RWPE1 (cell line): ENCODE results near the gene PARD6G.
"Not testable (repeated sequence)": the region's sequence is repeated elsewhere in the genome, so short reads cannot be mapped to it uniquely, and the experiment has no call there.

Experiments used
- CTCF ChIA-PET: fragments of 350-600 bp; sonication (Branson Sonifier 250); formaldehyde crosslinking; extraction: SDS; loops from one replicate; lab custom pipeline; 2021; lab: Yijun Ruan, JAX
- POLR2A ChIA-PET: fragments of 400-600 bp; formaldehyde crosslinking; extraction: SDS; loops from one replicate; lab custom pipeline; 2020; ENCODE audit warnings: antibody characterized with exemption; ENCODE audit not compliant: low non-redundant PET; lab: Yijun Ruan, JAX
- DNase-seq: peaks from one replicate; pipeline ENCODE4 v3.0.0; 2012; ENCODE audit warnings: low spot score
- H3K27ac ChIP-seq: fragments of 450-650 bp; 2 replicates; pipeline ENCODE4 v1.5.1; 2017
- CTCF ChIP-seq: fragments of 450-650 bp; conservative IDR thresholded peaks from 2 replicates; pipeline ENCODE4 v1.5.1; 2017; ENCODE audit warnings: low read depth, mild to moderate bottlenecking

PARD6G gene

GRCh38 chr18:80229363-80229762 is 18.0 kb downstream of the PARD6G start:
- no peak for DNase-seq
- peak overlapping the region; percentile 48; the same call in 1 of the 2 replicates for H3K27ac ChIP-seq
- CTCF ChIA-PET: no interaction called here
- POLR2A ChIA-PET: no interaction called here
- no peak for TF ChIP-seq CTCF

GRCh38 chr18:80228051-80228848 is 19.1 kb downstream of the PARD6G start:
- no peak overlapping the region for H3K27ac ChIP-seq
- no peak for DNase-seq
- ChIA-PET POLR2A (no interaction called here), CTCF (interaction anchor here (0.6 kb wide), 1 partner anchor 29 kb away, joined by 4 read pairs; no protein-coding TSS in a partner anchor)
- no peak for TF ChIP-seq CTCF

- H3K27ac ChIP-seq: no peak overlapping the region
- no peak for DNase-seq
- ChIA-PET POLR2A (no interaction called here), CTCF (interaction anchor here (0.6 kb wide), 1 partner anchor 28 kb away, joined by 4 read pairs; no protein-coding TSS in a partner anchor)
- TF ChIP-seq CTCF: no peak
Observed at GRCh38 chr18:80227472-80227871, 19.8 kb downstream of the PARD6G start.

GRCh38 chr18:80225685-80226084 is 21.6 kb downstream of the PARD6G start:
- DNase-seq: no peak
- ChIA-PET POLR2A (interaction anchor here (0.6 kb wide), 1 partner anchor 35 kb away, joined by 6 read pairs; no protein-coding TSS in a partner anchor), CTCF (no interaction called here)
- no peak overlapping the region for H3K27ac ChIP-seq
- TF ChIP-seq CTCF: no peak

- ChIA-PET CTCF (no interaction called here), POLR2A (no interaction called here)
- H3K27ac ChIP-seq: no peak overlapping the region
- DNase-seq: no peak
- no peak for TF ChIP-seq CTCF
Observed at GRCh38 chr18:80223581-80224148, 23.6 kb downstream of the PARD6G start.

- CTCF ChIA-PET, H3K27ac ChIP-seq, DNase-seq: not testable (repeated sequence)
- POLR2A ChIA-PET: interaction anchor here (0.5 kb wide), 1 partner anchor 253 kb away, joined by 3 read pairs; no protein-coding TSS in a partner anchor
Observed at GRCh38 chr18:80219488-80219887, 27.8 kb downstream of the PARD6G start.
